Ovary (tissue), 3 donors: ENCODE data around the gene CLEC4A.
"Not testable (repeated sequence)": the region's sequence is repeated elsewhere in the genome, so short reads cannot be mapped to it uniquely, and the experiment has no call there.

Source experiments
- CTCF ChIP-seq, 3 donors: fragments of 450-650 bp in 2 of 3; fragments of 200-600 bp in 1 of 3; IDR thresholded peaks; one replicate each; pipeline versions ENCODE4 v1.5.1 to v1.8.0; 2016 to 2022; ENCODE audit warnings: antibody characterized with exemption in 3 of 3, mild to moderate bottlenecking in 1 of 3
- POLR2A ChIP-seq: fragments of 450-650 bp; IDR thresholded peaks from one replicate; pipeline ENCODE4 v1.6.1; 2017; ENCODE audit warnings: antibody characterized with exemption, mild to moderate bottlenecking, moderate library complexity
- donor health status: DM: no; HTN: no; CAD: no.

- not testable (repeated sequence) for TF ChIP-seq CTCF (IDR thresholded peaks at IDR 0.05); POLR2A
These were observed 34.1 kb upstream of the CLEC4A start for GRCh38 chr12:8089277-8089676.
